AG09309 (cell line): ENCODE measurements around the gene GPR132.
"Not testable (repeated sequence)": the region's sequence is repeated elsewhere in the genome, so short reads cannot be mapped to it uniquely, and the experiment has no call there.

Source experiments
- DNase-seq: peaks from one replicate; pipeline ENCODE4 v3.0.0-alpha.2; 2010; ENCODE audit warnings: low read depth
- H3K4me3 ChIP-seq: 2 replicates; pipeline ENCODE4 v1.5.1; 2011; ENCODE audit warnings: mild to moderate bottlenecking, low read depth, low read length, moderate library complexity; ENCODE audit not compliant: control insufficient read depth
- TF ChIP-seq, protein P1 (sequence below): IDR thresholded peaks from 2 replicates; pipeline ENCODE4 v1.5.1; 2011; ENCODE audit warnings: mild to moderate bottlenecking, low read depth, low read length, inconsistent platforms; ENCODE audit not compliant: insufficient read depth, control insufficient read depth; ENCODE audit errors: missing control alignments

GPR132 gene

DNA sequence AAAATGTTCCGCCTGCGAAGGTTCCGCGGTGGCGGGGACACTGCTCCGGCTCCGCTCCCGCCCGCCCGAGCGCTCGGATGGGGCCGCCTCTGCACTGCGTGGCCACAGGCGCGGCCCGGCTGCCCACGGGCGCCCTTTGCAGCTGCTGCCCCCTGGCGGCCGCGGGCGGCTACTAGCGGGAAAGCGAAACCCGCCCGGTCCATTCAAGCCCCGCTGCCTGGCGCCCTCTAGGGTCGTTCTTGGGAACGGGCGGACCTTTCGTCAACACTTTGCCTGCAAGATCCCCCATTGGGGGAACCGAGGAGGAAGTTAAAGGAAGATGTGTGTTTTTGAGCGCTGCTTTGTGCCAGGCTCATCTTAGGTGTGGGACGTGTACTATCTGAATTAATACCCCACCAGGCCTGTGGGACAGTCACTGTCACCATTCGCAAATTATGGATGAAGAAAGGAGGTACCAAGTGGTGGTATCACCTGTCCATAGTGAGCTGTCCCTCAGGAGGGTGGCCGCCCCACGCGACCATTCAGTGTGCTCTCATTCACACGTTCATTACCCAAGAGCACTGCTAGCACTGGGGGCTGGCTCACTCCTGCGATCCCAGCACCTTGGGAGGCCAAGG, 19.4 kb downstream of the GPR132 start:
- no peak for DNase-seq
- H3K4me3 ChIP-seq, result no peak overlapping the region

DNA sequence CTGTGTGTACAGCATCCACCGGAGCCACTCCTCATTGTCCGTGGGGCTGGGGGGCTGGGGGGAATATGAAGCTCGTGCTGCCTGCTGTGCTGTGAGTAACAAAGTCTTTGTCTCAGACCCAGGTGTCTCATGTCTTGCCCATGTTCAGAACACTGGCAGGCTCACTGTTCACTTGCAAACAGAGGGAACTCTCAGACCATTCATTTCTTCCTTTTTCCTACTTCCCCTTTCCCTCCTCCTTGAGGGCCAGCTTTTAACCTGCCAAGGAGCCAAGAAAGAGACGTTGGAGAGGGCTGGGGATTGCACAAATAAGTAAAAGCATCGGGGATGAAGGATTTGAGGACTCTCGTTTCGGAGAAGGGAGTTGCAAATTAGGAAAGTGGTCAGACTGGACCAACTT, 21.6 kb downstream of the GPR132 start:
- DNase-seq, result no peak
- TF ChIP-seq, protein P1, sequence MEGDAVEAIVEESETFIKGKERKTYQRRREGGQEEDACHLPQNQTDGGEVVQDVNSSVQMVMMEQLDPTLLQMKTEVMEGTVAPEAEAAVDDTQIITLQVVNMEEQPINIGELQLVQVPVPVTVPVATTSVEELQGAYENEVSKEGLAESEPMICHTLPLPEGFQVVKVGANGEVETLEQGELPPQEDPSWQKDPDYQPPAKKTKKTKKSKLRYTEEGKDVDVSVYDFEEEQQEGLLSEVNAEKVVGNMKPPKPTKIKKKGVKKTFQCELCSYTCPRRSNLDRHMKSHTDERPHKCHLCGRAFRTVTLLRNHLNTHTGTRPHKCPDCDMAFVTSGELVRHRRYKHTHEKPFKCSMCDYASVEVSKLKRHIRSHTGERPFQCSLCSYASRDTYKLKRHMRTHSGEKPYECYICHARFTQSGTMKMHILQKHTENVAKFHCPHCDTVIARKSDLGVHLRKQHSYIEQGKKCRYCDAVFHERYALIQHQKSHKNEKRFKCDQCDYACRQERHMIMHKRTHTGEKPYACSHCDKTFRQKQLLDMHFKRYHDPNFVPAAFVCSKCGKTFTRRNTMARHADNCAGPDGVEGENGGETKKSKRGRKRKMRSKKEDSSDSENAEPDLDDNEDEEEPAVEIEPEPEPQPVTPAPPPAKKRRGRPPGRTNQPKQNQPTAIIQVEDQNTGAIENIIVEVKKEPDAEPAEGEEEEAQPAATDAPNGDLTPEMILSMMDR, result no peak
- no peak overlapping the region for H3K4me3 ChIP-seq

More for the DNA sequence above, 19.4 kb downstream of the GPR132 start:
- TF ChIP-seq, protein P1, result peak; percentile 98

DNA sequence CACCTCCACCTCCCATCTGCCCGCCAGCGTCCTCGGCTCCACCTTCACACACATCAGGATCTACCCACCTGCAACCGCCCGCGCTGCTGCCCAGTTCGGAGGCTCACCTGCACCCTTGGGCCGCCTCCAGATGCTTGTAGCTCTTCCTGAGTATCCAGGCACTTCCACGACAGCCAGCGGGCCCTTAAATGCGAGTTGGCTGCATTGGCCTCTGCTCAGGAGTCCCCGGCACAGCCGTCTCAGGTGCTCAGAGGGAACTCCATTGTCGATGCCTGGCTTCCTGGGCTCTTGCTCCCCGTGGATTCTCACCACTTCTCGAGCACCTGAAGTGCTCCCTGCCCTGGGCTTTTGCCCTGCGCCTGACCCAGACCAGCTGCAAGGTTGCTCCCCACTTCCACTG, 22.4 kb downstream of the GPR132 start:
- DNase-seq, result no peak

DNA sequence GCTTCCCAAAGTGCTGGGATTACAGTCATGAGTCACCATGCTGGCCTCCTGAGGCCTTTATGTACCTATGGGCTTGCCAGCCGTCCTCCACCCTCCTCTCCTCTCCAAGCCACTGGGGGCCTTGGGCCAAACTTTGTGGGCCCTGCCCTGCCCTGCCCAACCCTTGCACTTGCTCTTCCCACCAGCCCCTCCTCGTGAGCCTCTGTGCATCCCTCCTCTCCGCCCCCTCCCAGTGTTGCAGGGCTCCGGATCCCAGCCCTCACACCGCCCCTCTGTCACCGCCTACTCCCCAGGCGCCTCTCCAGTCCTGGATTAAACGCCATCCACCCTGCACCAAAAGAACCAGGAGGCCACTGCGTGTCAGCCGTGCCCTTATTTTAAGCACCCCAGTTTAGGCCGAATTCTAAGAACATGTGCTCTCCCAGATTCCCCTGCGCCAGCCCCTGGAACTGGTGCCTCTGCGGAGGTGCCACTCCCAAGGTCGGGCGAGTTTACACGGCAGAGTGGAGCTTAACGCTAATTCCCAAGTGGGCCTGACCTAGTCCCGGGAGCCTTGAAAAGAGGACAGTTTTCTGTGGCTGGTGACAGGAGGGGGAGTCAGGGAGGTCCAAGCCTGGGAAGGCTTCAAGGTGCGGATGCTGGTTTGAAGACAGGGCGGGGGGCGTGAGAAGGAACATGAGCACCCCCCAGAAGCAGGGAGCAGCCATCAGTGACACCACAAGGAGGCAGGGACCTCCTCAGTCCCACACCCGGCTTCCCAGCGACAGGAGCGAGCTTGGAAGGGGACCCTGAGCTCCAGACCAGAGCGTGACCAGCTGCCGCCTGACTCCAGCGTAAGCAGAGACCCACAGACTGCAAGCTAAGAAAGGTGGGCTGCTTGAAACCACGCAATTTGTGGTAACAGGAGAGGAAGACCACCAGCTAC, 23.1 kb downstream of the GPR132 start:
- DNase-seq, result no peak
- H3K4me3 ChIP-seq, result no peak overlapping the region
- TF ChIP-seq, protein P1, result no peak

More for the DNA sequence above, 22.4 kb downstream of the GPR132 start:
- TF ChIP-seq, protein P1, result no peak
- H3K4me3 ChIP-seq, result no peak overlapping the region

DNA sequence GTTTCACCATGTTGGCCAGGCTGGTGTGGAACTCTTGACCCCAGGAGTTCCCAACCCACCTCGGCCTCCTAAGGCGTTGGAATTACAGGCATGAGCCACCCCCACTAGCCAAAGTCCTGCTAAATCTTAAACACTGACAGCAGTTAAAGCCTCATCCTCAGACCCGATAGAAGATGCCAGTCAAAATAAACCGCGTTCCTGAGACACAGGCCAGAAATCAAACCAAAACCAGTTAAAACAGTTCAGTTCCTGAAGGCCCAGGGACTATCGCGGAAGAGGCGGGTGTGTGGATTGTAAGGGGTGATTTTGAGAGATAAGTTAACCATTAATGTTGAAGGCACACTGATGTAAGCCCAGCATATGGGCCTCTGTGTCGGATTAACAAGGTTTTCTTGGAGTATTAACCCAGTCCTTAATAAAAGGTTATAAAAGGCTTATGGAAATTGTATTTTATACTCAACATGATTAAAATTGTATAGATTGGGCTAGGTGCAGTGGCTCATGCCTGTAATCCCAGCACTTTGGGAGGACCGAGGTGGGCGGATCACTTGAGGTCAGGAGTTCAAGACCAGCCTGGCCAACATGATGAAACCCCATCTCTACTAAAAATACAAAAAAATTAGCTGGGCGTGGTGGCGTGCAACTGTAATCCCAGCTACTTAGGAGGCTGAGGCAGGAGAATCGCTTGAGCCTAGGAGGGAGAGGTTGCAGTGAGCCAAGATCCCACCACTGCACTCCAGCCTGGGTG, 25.6 kb downstream of the GPR132 start:
- H3K4me3 ChIP-seq, result no peak overlapping the region
- TF ChIP-seq, protein P1, result no peak
- DNase-seq, result no peak

DNA sequence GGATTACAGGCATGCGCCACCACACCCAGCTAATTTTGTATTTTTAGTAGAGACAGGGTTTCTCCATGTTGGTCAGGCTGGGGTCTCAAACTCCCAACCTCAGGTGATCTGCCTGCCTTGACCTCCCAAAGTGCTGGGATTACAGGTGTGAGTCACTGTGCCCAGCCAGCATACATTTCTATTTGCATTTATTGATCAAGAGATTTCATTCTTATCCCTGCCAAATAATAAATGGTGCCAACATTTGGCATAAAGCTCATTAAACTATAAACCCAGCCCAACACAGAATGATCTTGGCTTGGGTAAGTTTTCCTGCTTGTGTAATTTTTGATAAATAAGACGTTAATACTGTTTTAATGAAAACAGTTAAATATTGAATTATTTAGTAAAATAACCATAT, 29.6 kb downstream of the GPR132 start:
- DNase-seq, result not testable (repeated sequence)

DNA sequence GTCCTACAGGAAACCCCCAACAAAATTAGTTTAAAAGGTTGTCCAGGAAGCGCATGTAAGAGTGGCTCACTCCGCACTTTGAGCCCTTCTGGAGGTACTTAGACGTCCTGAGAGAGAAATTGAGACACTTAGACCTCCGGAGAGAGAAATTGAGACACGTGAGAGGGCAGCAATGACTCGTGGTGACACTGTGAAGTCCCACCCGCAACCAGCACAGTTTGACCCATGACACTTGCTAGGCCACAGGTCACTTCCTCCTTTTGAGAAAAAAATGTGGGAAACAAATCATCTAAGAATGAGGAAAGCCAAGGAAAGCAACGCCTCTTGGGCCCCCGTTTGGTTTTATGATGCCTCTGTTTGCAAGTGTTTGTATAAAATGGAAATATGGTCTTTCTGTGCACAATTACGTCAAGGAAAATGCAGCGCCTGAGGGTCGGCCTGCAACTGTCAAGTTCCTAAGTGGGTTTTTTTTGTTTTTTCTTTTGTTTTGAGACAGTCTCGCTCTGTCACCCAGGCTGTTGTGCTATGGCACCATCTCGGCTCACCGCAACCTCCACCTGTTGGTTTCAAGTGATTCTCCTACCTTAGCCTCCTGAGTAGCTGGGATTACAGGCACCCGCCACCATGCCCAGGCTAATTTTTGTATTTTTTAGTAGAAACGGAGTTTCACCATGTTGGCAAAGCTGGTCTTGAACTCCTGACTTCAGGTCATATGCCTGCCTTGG, 30.8 kb downstream of the GPR132 start:
- no peak overlapping the region for H3K4me3 ChIP-seq
- no peak for DNase-seq
- TF ChIP-seq, protein P1, result no peak

More for the DNA sequence above, 29.6 kb downstream of the GPR132 start:
- H3K4me3 ChIP-seq, result not testable (repeated sequence)

DNA sequence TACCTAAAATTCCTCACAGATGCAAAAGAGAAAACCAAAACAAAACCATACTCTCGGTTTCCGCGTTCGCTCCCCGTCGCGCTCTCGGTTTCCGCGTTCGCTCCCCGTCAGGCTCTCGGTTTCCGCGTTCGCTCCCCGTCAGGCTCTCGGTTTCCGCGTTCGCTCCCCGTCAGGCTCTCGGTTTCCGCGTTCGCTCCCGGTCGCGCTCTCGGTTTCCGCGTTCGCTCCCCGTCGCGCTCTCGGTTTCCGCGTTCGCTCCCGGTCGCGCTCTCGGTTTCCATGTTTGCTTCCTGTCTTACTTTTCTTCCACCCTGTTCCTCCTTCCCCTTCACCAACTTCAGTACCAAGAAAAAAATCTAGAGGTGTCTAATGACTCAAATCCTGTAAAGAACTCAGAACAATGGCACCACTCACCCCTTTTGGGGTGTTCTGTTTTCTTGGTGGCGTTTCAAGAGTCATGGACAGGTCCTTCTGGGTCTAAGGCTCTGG, 31.8 kb downstream of the GPR132 start:
- DNase-seq, result not testable (repeated sequence)
- H3K4me3 ChIP-seq, result peak overlapping the region; percentile 50

DNA sequence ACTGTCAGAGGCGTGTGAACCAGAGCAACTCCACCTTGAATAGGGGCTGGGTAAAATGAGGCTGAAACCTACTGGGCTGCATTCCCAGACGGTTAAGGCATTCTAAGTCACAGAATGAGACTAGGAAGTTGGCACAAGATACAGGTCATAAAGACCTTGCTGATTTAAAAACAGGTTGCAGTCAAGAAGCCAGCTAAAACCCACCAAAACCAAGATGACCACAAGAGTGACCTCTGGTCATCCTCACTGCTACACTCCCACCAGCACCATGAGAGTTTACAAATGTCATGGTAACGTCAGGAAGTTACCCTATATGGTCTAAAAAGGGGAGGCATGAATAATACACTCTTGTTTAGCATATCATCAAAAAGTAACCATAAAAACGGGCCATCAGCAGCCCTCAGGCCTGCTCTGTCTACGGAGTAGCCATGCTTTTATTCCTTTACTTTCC, 32.8 kb downstream of the GPR132 start:
- DNase-seq, H3K4me3 ChIP-seq: not testable (repeated sequence)
